HG03108 (cell line): ENCODE measurements around the gene HTR1D.
"Not testable (repeated sequence)": the region's sequence is repeated elsewhere in the genome, so short reads cannot be mapped to it uniquely, and the experiment has no call there.

Experiments used
- ATAC-seq: cut with Tn5 transposase; IDR thresholded peaks from one replicate; pipeline ENCODE4 v1.9.1; 2021; ENCODE audit warnings: moderate library complexity; ENCODE audit not compliant: unreplicated experiment

Gene HTR1D

GRCh38 chr1:23216771-23217420 lies 406 bp downstream of the HTR1D start:
- ATAC-seq: no peak

GRCh38 chr1:23215751-23216449 lies 1.4 kb downstream of the HTR1D start:
- ATAC-seq: no peak

- ATAC-seq: no peak
Observed at GRCh38 chr1:23215291-23215690, 2.0 kb downstream of the HTR1D start.

GRCh38 chr1:23214640-23215039 lies 2.7 kb downstream of the HTR1D start:
- ATAC-seq: no peak

GRCh38 chr1:23211955-23212354 lies 5.3 kb downstream of the HTR1D start:
- ATAC-seq: no peak

- ATAC-seq: no peak
Observed at GRCh38 chr1:23210963-23211362, 6.3 kb downstream of the HTR1D start.

- no peak for ATAC-seq
Observed at GRCh38 chr1:23210351-23210785, 6.9 kb downstream of the HTR1D start.

- ATAC-seq: no peak
Observed at GRCh38 chr1:23209770-23210169, 7.5 kb downstream of the HTR1D start.

- no peak for ATAC-seq
Observed at GRCh38 chr1:23208527-23208926, 8.8 kb downstream of the HTR1D start.

GRCh38 chr1:23207733-23208132 lies 9.6 kb downstream of the HTR1D start:
- not testable (repeated sequence) for ATAC-seq

- ATAC-seq: no peak
Observed at GRCh38 chr1:23202263-23202749, 15.0 kb downstream of the HTR1D start.

GRCh38 chr1:23200883-23201282 lies 16.4 kb downstream of the HTR1D start:
- no peak for ATAC-seq

GRCh38 chr1:23198373-23198772 lies 18.9 kb downstream of the HTR1D start:
- ATAC-seq: no peak

GRCh38 chr1:23196627-23197328 lies 20.5 kb downstream of the HTR1D start:
- no peak for ATAC-seq

- ATAC-seq: no peak
Observed at GRCh38 chr1:23194119-23194984, 22.9 kb downstream of the HTR1D start.

GRCh38 chr1:23193391-23194118 lies 23.7 kb downstream of the HTR1D start:
- ATAC-seq: no peak

GRCh38 chr1:23191199-23191598 lies 26.1 kb downstream of the HTR1D start:
- ATAC-seq: no peak

GRCh38 chr1:23188936-23189452 lies 28.3 kb downstream of the HTR1D start:
- not testable (repeated sequence) for ATAC-seq

- no peak for ATAC-seq
Observed at GRCh38 chr1:23188434-23188884, 28.8 kb downstream of the HTR1D start.

- no peak for ATAC-seq
Observed at GRCh38 chr1:23187637-23188036, 29.7 kb downstream of the HTR1D start.
